Jurkat, Clone E6-1 (cell line): ENCODE data around the gene STARD7.

Source experiments
- DNase-seq: peaks from one replicate; pipeline ENCODE4 v3.0.0-alpha.2; 2011; ENCODE audit warnings: low read depth, low spot score
- H3K4me3 ChIP-seq: 2 replicates; pipeline ENCODE4 v1.5.1; 2011; ENCODE audit warnings: mild to moderate bottlenecking, low read length, control low read depth, moderate library complexity

The STARD7 gene

GRCh38 chr2:96154506-96155380 lies 53.9 kb downstream of the STARD7 start:
- DNase-seq = no peak

DNA sequence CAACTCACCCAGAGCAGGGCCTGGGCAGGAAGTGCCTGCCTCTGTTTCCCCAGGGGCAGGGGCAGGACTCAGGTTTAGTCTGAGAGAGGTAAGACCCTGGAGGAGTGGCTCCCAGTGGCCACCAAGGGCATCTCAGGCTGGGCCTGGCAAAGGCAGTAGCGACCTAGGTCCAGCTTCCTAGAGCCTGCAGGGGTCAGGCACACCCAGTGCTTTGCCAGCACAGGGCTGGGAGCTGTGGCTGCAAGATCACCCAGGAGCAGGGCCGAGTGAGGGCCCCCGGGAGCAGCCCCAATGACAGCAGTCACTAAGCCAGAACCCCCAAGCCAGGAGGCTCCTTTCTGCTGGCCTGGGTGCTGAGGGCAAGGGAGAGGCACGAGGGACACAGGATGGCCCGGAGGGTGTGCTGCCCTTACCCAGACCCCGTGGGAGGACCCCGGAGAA lies 54.6 kb downstream of the STARD7 start:
- no peak for DNase-seq
- no peak overlapping the region for H3K4me3 ChIP-seq

More at GRCh38 chr2:96154506-96155380, 53.9 kb downstream of the STARD7 start:
- no peak overlapping the region for H3K4me3 ChIP-seq

DNA sequence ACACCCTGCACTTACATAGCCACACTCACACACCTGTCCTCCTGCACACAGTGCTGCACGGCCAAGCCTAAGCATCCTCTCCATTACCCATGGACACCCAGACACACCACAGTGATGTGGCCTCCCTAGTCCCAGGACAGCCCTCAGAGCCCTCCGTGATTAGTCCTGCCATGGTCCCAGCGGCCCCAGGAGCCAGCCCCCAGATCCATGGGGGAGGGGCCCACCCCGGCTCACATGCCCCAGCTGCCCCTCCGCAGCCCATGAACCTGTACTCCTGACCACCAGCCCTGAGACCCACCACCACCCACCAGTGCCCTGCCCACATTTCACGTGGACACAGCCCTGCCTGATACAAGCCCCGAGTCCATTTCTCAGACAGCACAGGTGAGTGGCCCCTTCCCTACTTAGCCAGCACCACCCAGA lies 55.3 kb downstream of the STARD7 start:
- no peak for DNase-seq

GRCh38 chr2:96152304-96153161 lies 56.1 kb downstream of the STARD7 start:
- no peak for DNase-seq
- no peak overlapping the region for H3K4me3 ChIP-seq

More for the DNA sequence above, 55.3 kb downstream of the STARD7 start:
- H3K4me3 ChIP-seq = no peak overlapping the region

- no peak for DNase-seq
These were observed 56.9 kb downstream of the STARD7 start for GRCh38 chr2:96151595-96152303.

GRCh38 chr2:96150791-96151594 lies 57.6 kb downstream of the STARD7 start:
- no peak overlapping the region for H3K4me3 ChIP-seq

More at GRCh38 chr2:96151595-96152303, 56.9 kb downstream of the STARD7 start:
- no peak overlapping the region for H3K4me3 ChIP-seq

DNA sequence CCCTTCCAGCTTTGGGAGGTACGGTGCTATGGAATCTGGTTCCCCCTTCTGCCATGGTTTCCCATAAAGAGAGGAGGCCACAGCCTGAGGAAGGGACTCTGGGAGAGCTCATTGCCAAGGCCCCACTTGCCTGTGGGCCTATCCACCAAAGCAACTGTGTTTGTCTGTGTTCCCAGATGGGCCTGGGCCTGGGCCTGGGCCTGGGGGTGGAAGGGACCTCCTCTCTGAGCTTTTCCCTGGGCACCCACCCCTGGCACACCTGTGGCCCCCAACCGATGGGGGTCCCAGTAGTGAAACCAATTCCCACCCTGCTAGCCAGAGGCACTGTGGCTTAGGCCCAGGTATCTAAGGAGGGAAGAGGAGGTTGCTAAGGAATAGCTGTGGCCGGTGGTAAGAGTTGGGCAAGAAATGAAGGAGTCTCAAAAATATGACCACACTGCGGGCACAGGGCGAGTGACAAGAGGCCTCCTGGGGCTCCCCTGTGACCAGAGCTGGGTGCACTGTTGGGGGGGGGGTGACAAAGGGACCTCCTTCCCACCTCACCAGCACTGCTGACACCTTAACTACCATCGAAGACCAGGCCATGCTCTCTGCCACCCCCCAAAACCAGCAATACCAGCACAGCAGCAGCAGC lies 58.5 kb downstream of the STARD7 start:
- H3K4me3 ChIP-seq = no peak overlapping the region
- DNase-seq = no peak

More at GRCh38 chr2:96150791-96151594, 57.6 kb downstream of the STARD7 start:
- DNase-seq = no peak

GRCh38 chr2:96148410-96149217 lies 60.0 kb downstream of the STARD7 start:
- peak overlapping the region; percentile 41 for H3K4me3 ChIP-seq

DNA sequence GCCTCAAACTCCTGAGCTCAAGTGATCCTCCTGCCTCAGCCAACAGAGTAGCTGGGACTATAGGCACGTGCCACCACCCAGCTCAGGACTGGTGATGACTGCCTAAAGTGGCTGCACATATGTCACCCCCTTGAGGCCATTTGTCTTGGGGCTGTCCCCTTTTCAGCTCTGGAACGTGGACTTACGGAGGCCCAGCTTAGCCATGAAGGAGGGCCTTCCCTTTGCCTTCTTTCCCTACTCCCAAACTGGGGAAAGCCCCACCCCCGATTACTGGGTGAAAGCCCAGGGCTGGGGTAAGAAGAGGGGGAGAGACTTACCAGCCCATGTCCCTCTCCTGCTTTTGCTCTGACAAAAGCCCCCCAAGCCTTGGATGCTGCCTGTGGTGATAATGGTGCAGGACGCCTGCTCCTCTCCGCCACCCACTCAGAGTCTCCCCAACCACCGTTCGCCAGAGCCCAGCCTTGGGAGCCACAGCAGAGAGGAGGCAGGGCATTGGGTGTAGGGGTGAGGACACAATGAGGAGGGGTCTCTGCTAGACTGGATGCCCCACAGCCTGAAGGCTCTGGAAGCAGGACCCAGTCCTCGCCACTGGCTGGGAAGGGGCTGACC lies 60.9 kb downstream of the STARD7 start:
- peak overlapping the region; percentile 41 for H3K4me3 ChIP-seq

More at GRCh38 chr2:96148410-96149217, 60.0 kb downstream of the STARD7 start:
- DNase-seq = peak; percentile 94

GRCh38 chr2:96146881-96147592 lies 61.6 kb downstream of the STARD7 start:
- no peak for DNase-seq
- H3K4me3 ChIP-seq = peak overlapping the region; percentile 83

More for the DNA sequence above, 60.9 kb downstream of the STARD7 start:
- no peak for DNase-seq

DNA sequence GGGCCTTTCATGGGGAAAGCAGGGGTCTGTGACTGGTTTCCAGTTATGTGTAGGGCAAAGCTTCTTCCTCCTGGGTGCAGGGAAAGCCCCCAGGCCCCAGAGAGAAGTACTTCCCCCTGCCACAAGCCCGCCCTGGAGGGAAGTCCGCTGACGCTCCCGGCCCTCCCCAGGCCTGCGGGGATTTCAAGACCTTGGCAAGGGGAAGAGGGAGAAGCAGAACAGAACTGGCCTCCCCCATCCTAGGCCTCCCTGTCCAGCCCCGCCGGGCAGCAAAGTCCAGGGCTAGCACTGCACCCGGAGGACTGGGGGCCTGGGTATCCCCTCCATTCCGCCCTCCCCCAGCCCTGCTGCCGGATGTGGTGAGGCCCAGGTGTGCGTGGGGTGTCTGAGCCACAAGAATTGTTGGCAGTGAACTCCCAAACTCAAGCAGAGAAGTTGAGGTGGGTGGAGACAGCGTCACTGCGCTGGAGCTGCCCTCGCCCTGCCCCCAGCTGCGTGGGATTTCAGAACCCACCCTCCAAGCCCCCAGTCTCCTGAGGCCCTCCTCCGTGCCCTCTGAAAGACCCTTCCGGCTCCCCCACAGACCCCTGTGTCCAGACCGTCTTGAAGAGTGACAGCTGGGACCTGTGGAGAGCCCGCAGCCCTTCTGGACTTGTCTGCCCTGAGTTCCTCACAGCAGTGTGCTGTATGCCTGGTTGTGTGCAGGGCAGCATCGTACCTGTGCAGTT lies 62.3 kb downstream of the STARD7 start:
- H3K4me3 ChIP-seq = peak overlapping the region; percentile 83
- DNase-seq = peak; percentile 92

GRCh38 chr2:96145848-96146152 lies 62.8 kb downstream of the STARD7 start:
- H3K4me3 ChIP-seq = peak overlapping the region; percentile 83
- DNase-seq = no peak

DNA sequence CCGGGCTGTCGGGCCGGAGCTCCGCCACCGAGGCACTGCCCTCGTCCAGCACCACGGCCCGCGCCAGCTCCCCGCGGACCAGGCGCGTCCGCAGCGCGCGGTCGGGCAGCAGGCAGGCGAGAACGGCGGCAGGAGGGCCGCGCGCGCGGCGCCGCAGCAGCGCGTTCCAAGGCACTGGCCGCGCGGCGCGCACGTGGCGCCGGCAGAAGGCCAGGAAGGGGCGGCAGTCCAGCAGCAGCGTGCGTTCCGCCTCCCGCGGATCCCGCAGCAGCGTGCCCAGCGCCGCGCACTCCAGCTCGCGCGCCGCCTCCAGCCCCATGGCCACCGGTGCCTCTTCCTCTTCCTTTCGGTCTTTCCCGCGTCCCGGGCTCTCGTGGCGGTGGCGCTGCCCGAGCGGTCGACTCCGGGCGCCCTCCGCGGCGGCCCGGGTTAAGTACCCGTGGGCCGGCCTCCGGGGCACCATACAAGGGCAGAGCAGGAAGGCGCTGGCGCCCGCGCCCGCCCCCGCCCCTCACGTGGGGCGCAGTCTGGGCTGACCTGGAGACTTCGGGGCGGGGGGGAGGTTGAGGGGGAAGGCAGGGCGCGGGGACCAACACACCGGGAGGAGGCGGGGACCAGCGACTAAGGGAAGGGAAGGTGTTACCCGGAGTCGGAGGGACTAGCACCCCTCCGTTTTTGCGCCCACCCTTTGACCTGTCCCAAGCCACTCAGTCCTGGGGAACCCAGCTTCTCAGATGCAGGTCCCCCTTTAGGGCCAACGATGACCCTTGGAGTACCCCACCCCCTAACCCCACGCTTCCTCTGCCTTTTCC lies 63.4 kb downstream of the STARD7 start, which contains the start of gene DUSP2:
Gene DUSP2, minus strand, starts transcription at position 405 of the 812 bp plus-strand sequence. Its CDS starts 86 bp downstream, at position 319.
- peak within 1 kb of the TSS; percentile 83 for H3K4me3 ChIP-seq
- DNase-seq = peak; percentile 90

- DNase-seq = no peak
- H3K4me3 ChIP-seq = peak overlapping the region; percentile 83
These were observed 64.1 kb downstream of the STARD7 start for GRCh38 chr2:96144481-96145035.
